ENCODE measurements around the gene AKR1C4.

GRCh38 chr10:5265139-5265538 is 68.5 kb downstream of the AKR1C4 start:
- TF ChIP-seq POLR2AphosphoS5 (IDR thresholded peaks at IDR 0.05) (no peak), POLR2A (IDR thresholded peaks at IDR 0.05) (no peak)
